ENCODE results near the gene OR2M5. TPM values are rescaled to one million over a fixed set of nuclear protein-coding genes. Genes with fewer than 3 reads are reported as not detected.

Gene OR2M5
- polyA plus RNA-seq, 1 donor (not counting 4 experiments of a cell fraction or from before 2014, with no cell fraction given) = not detected

DNA sequence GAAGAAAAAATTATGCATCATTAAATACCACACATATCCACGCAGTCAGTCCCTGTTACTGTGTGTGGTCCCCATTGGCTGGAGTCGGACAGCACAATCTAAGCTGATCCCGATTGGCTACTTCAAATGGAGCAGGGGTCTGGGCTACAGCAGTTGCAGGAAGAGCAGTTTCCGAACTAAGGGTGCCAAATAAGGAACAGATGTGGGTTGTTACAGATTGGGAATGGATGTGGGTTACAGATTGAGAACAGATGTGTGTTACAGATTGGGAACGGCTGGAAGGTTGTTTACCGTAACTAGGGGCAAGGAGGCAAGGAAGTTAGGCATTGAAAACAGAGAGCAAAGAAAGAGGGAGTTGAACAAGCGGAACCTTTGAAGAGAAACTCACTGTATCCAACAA lies 30.1 kb upstream of the OR2M5 start:
- no peak overlapping the region for H3K4me2 ChIP-seq (ENCODE audit: control insufficient read depth, extremely low read depth, insufficient read depth, low read depth, low read length)
- no peaks in the 10 kb centered on the region for H3K4me1 ChIP-seq (ENCODE audit: control insufficient read depth, extremely low read depth, insufficient read depth, low read length)
- no peaks in the 10 kb centered on the region for H3K9me1 ChIP-seq (ENCODE audit: control insufficient read depth, extremely low read depth, insufficient read depth, low read length)
- no peak for TF ChIP-seq CTCF (optimal IDR thresholded peaks at IDR 0.05 in 1 of 3, IDR thresholded peaks at IDR 0.05 in 1 of 3, conservative IDR thresholded peaks at IDR 0.05 in 1 of 3; ENCODE audit: extremely low read depth in 1 of 3, insufficient read depth in 2 of 3, low read length in 3 of 3)
- no peak for TF ChIP-seq EZH2 (IDR thresholded peaks at IDR 0.05; ENCODE audit: low read length)
- H3K4me3 ChIP-seq (ENCODE audit: control insufficient read depth in 2 of 3, extremely low read depth in 1 of 3, insufficient read depth in 2 of 3, low read depth in 1 of 3, low read length in 3 of 3) = no peak overlapping the region
- no peaks in the 10 kb centered on the region for H3K79me2 ChIP-seq (ENCODE audit: control insufficient read depth, insufficient read depth, low read length)
- no peaks in the 10 kb centered on the region for H4K20me1 ChIP-seq (ENCODE audit: control insufficient read depth, extremely low read depth, insufficient read depth, low read length)
- no peaks in the 10 kb centered on the region for H3K36me3 ChIP-seq (ENCODE audit: control insufficient read depth in 2 of 2, extremely low read depth in 1 of 2, insufficient read depth in 2 of 2, low read length in 2 of 2)
- no peak overlapping the region for H3K9ac ChIP-seq (ENCODE audit: control insufficient read depth, extremely low read depth, insufficient read depth, low read length)
- DNase-seq (ENCODE audit: low read depth, low spot score) (no peak), FAIRE-seq (no peak)
- H2AFZ ChIP-seq (ENCODE audit: control insufficient read depth, low read length) = no peak overlapping the region
- no peak overlapping the region for H3K27ac ChIP-seq (ENCODE audit: control insufficient read depth, insufficient read depth, low read length)
- H3K9me3 ChIP-seq (ENCODE audit: control insufficient read depth, low read depth, low read length) = no peaks in the 10 kb centered on the region
- dilution Hi-C loops (cut with MboI; ENCODE audit: extremely low pct_ligation_motif_present, low sequenced_read_pairs) = no loop called here
- no peaks in the 10 kb centered on the region for H3K27me3 ChIP-seq (ENCODE audit: control insufficient read depth, extremely low read depth, insufficient read depth, low read length)

GRCh38 chr1:248127653-248128052 lies 17.3 kb upstream of the OR2M5 start:
- FAIRE-seq = no peak
- no peak overlapping the region for H3K9ac ChIP-seq (ENCODE audit: control insufficient read depth, extremely low read depth, insufficient read depth, low read length)
- peaks cover 4% of the 10 kb centered on the region for H3K9me3 ChIP-seq (ENCODE audit: control insufficient read depth, low read depth, low read length)
- H3K4me2 ChIP-seq (ENCODE audit: control insufficient read depth, extremely low read depth, insufficient read depth, low read depth, low read length) = no peak overlapping the region
- no peaks in the 10 kb centered on the region for H4K20me1 ChIP-seq (ENCODE audit: control insufficient read depth, extremely low read depth, insufficient read depth, low read length)
- H3K27ac ChIP-seq (ENCODE audit: control insufficient read depth, insufficient read depth, low read length) = no peak overlapping the region
- no peaks in the 10 kb centered on the region for H3K79me2 ChIP-seq (ENCODE audit: control insufficient read depth, insufficient read depth, low read length)
- H2AFZ ChIP-seq (ENCODE audit: control insufficient read depth, low read length) = no peak overlapping the region
- H3K9me1 ChIP-seq (ENCODE audit: control insufficient read depth, extremely low read depth, insufficient read depth, low read length) = no peaks in the 10 kb centered on the region
- TF ChIP-seq EZH2 (IDR thresholded peaks at IDR 0.05; ENCODE audit: low read length) = no peak
- no peak for TF ChIP-seq CTCF (optimal IDR thresholded peaks at IDR 0.05 in 1 of 3, IDR thresholded peaks at IDR 0.05 in 1 of 3, conservative IDR thresholded peaks at IDR 0.05 in 1 of 3; ENCODE audit: extremely low read depth in 1 of 3, insufficient read depth in 2 of 3, low read length in 3 of 3)
- no peak overlapping the region for H3K4me3 ChIP-seq (ENCODE audit: control insufficient read depth in 2 of 3, extremely low read depth in 1 of 3, insufficient read depth in 2 of 3, low read depth in 1 of 3, low read length in 3 of 3)
- no peaks in the 10 kb centered on the region for H3K27me3 ChIP-seq (ENCODE audit: control insufficient read depth, extremely low read depth, insufficient read depth, low read length)
- H3K4me1 ChIP-seq (ENCODE audit: control insufficient read depth, extremely low read depth, insufficient read depth, low read length) = no peaks in the 10 kb centered on the region
- dilution Hi-C loops (cut with MboI; ENCODE audit: extremely low pct_ligation_motif_present, low sequenced_read_pairs) = no loop called here
- no peak for DNase-seq (ENCODE audit: low read depth, low spot score)
- H3K36me3 ChIP-seq (ENCODE audit: control insufficient read depth in 2 of 2, extremely low read depth in 1 of 2, insufficient read depth in 2 of 2, low read length in 2 of 2) = no peaks in the 10 kb centered on the region
